GM23248 (cell line): ENCODE data around the gene RPL3. TPM values are rescaled to one million over a fixed set of nuclear protein-coding genes. Genes with fewer than 3 reads are reported as not detected.

Experiments
- DNase-seq: peaks from one replicate; pipeline ENCODE4 v3.0.0-alpha.2; 2015
- H2AFZ ChIP-seq: fragments of 200-600 bp; sonication (generic); 2 replicates; pipeline ENCODE4 v1.6.1; 2016; ENCODE audit warnings: antibody characterized with exemption
- H3F3A ChIP-seq: fragments of 200-600 bp; sonication (generic); 2 replicates; pipeline ENCODE4 v1.6.1; 2016; ENCODE audit warnings: mild to moderate bottlenecking, antibody characterized with exemption, mixed run types; ENCODE audit not compliant: insufficient read depth
- H3K27ac ChIP-seq: fragments of 200-600 bp; sonication (generic); 2 replicates; pipeline ENCODE4 v1.5.1; 2016; ENCODE audit warnings: mild to moderate bottlenecking
- H3K27me3 ChIP-seq: fragments of 200-600 bp; sonication (generic); replicated peaks from 2 replicates; pipeline ENCODE4 v1.6.1; 2016; ENCODE audit warnings: mild to moderate bottlenecking; ENCODE audit not compliant: insufficient read depth
- H3K36me3 ChIP-seq: fragments of 200-600 bp; sonication (generic); 2 replicates; pipeline ENCODE4 v1.6.1; 2016; ENCODE audit warnings: low read depth, mild to moderate bottlenecking
- H3K4me1 ChIP-seq: fragments of 200-600 bp; sonication (generic); 2 replicates; pipeline ENCODE4 v1.6.1; 2016; ENCODE audit warnings: mild to moderate bottlenecking; ENCODE audit not compliant: insufficient read depth
- H3K4me2 ChIP-seq: fragments of 200-600 bp; sonication (generic); one replicate; pipeline ENCODE4 v1.6.1; 2016; ENCODE audit warnings: mild to moderate bottlenecking; ENCODE audit not compliant: unreplicated experiment
- H3K4me3 ChIP-seq: fragments of 200-600 bp; sonication (generic); 2 replicates; pipeline ENCODE4 v1.5.1; 2016; ENCODE audit warnings: mild to moderate bottlenecking
- H3K79me2 ChIP-seq: fragments of 200-600 bp; sonication (generic); 2 replicates; pipeline ENCODE4 v1.6.1; 2016; ENCODE audit warnings: mild to moderate bottlenecking; ENCODE audit not compliant: insufficient read depth
- H3K9ac ChIP-seq: fragments of 200-600 bp; sonication (generic); 2 replicates; pipeline ENCODE4 v1.6.1; 2016; ENCODE audit warnings: mild to moderate bottlenecking
- H3K9me2 ChIP-seq: fragments of 200-600 bp; sonication (generic); 2 replicates; pipeline ENCODE4 v1.6.1; 2016; ENCODE audit warnings: mixed run types, mild to moderate bottlenecking, moderate library complexity; ENCODE audit not compliant: insufficient read depth
- H3K9me3 ChIP-seq: fragments of 200-600 bp; sonication (generic); one replicate; pipeline ENCODE4 v1.6.1; 2017; ENCODE audit warnings: low read depth
- H4K20me1 ChIP-seq: fragments of 200-600 bp; sonication (generic); 2 replicates; pipeline ENCODE4 v1.6.0; 2016; ENCODE audit not compliant: insufficient read depth
- EZH2 ChIP-seq: fragments of 200-600 bp; sonication (generic); IDR thresholded peaks from 2 replicates; pipeline ENCODE4 v1.6.1; 2018; ENCODE audit warnings: antibody characterized with exemption, mild to moderate bottlenecking; ENCODE audit not compliant: insufficient read depth, poor library complexity, severe bottlenecking
- EZH2phosphoT487 ChIP-seq: fragments of 200-600 bp; sonication (generic); IDR thresholded peaks from 2 replicates; pipeline ENCODE4 v1.6.1; 2018; ENCODE audit warnings: antibody characterized with exemption, moderate library complexity, mild to moderate bottlenecking, low read depth; ENCODE audit not compliant: insufficient read depth
- WGBS, 2 experiments: methylation state at CpG; one replicate each; pipeline ENCODE4 v1.1.6; 2015 to 2017; ENCODE audit warnings: low lambda C conversion rate in 2 of 2, low coverage in 1 of 2; ENCODE audit errors: missing lambda C conversion rate in 2 of 2; 5-methylcytosine and 5-hydroxymethylcytosine counted together
- in situ Hi-C: fragments of 300-500 bp; cut with MboI; formaldehyde crosslinking; loops from 2 replicates; pipeline ENCODE4 v1.15.0; 2020
- polyA plus RNA-seq: library from polyadenylated mRNA; unstranded; fragments of >200 nt; fragmentation: Nextera tagmentation; extraction: Ambion mirVana; gene quantifications from 2 replicates; pipeline ENCODE4 v1.2.1, GENCODE V29; 2016
- total RNA-seq: library from RNA; depleted of rRNA; stranded (reverse); fragments of >200 nt; shearing (Covaris generic); gene quantifications from 2 replicates; pipeline ENCODE4 v1.2.3, GENCODE V29; 2014

Gene RPL3
- total and polyA plus RNA-seq, 2 experiments from 2014 or later = 920 to 2,353 TPM

- Histone ChIP-seq H3K27me3 (no peaks in the 10 kb centered on the region), H3K4me2 (no peak overlapping the region), H2AFZ (no peak overlapping the region), H3K27ac (no peak overlapping the region), H3K4me1 (peaks cover 6% of the 10 kb centered on the region), H3K9ac (no peak overlapping the region), H3K9me2 (no peaks in the 10 kb centered on the region), H3F3A (no peaks in the 10 kb centered on the region), H3K79me2 (no peaks in the 10 kb centered on the region), H3K36me3 (no peaks in the 10 kb centered on the region), H3K9me3 (no peaks in the 10 kb centered on the region), H3K4me3 (no peak overlapping the region), H4K20me1 (no peaks in the 10 kb centered on the region)
- no peak for DNase-seq
- in situ Hi-C loops = no loop called here
- 91 to 100% methylated on average over 6 to 10 of the region's 10 CpGs for WGBS, 2 experiments
- no peak for TF ChIP-seq EZH2phosphoT487
- no peak for TF ChIP-seq EZH2
Measured at GRCh38 chr22:39291523-39291922, 27.9 kb downstream of the RPL3 start.

DNA sequence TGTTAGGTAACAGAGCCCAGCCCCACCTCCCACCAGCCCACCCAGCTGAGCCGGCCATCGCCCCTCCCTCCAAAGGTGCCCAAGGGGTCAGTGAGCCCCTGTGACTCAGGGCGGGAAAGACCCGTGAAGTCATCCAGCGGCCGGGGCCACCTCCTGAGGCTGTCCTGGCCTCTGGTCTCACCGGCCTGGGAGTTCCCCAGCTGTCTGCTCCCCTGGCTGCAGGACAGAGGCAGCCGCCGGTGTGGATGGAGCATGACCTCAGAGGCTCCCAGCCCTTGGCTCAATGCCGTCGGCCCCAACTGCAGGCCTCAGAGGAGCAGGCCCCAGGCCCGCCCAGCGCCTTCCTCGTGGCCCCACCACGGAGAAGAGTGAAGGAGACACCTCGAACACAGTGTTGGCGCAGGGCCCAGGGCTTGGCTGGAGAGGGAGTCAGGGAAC is 28.7 kb downstream of the RPL3 start:
- Histone ChIP-seq H4K20me1 (no peaks in the 10 kb centered on the region), H3K9ac (no peak overlapping the region)
- in situ Hi-C loops = no loop called here

GRCh38 chr22:39289975-39290720 is 29.3 kb downstream of the RPL3 start:
- 89 to 92% methylated on average over 14 to 16 of the region's 16 CpGs for WGBS, 2 experiments
- no peaks in the 10 kb centered on the region for H4K20me1 ChIP-seq
- H3K27ac ChIP-seq = no peak overlapping the region
- no peaks in the 10 kb centered on the region for H3F3A ChIP-seq
- no peaks in the 10 kb centered on the region for H3K27me3 ChIP-seq
- no peaks in the 10 kb centered on the region for H3K79me2 ChIP-seq
- no peak for DNase-seq
- TF ChIP-seq EZH2 = no peak
- no peak overlapping the region for H3K4me2 ChIP-seq
- no peaks in the 10 kb centered on the region for H3K9me3 ChIP-seq
- H3K36me3 ChIP-seq = no peaks in the 10 kb centered on the region
- H3K9me2 ChIP-seq = no peaks in the 10 kb centered on the region
- H3K9ac ChIP-seq = no peak overlapping the region
- no peak overlapping the region for H2AFZ ChIP-seq
- no peak overlapping the region for H3K4me3 ChIP-seq
- peaks cover 6% of the 10 kb centered on the region for H3K4me1 ChIP-seq
- in situ Hi-C loops = no loop called here

More for the DNA sequence above, 28.7 kb downstream of the RPL3 start:
- Histone ChIP-seq H3K4me2 (no peak overlapping the region), H3F3A (no peaks in the 10 kb centered on the region), H3K9me2 (no peaks in the 10 kb centered on the region), H2AFZ (no peak overlapping the region), H3K4me1 (peaks cover 6% of the 10 kb centered on the region), H3K27me3 (no peaks in the 10 kb centered on the region), H3K36me3 (no peaks in the 10 kb centered on the region), H3K79me2 (no peaks in the 10 kb centered on the region), H3K9me3 (no peaks in the 10 kb centered on the region), H3K27ac (no peak overlapping the region), H3K4me3 (no peak overlapping the region)
- WGBS, 2 experiments = 68 to 71% methylated on average over 15 to 16 of the region's 17 CpGs
- peak; percentile 20 for DNase-seq
- TF ChIP-seq EZH2phosphoT487 (no peak), EZH2 (no peak)

GRCh38 chr22:39289533-39289932 is 29.9 kb downstream of the RPL3 start:
- TF ChIP-seq EZH2phosphoT487 (no peak), EZH2 (no peak)
- Histone ChIP-seq H3K4me3 (no peak overlapping the region), H3K27me3 (no peaks in the 10 kb centered on the region), H3K79me2 (no peaks in the 10 kb centered on the region), H3K9me3 (no peaks in the 10 kb centered on the region), H3K9me2 (no peaks in the 10 kb centered on the region), H3K27ac (no peak overlapping the region), H4K20me1 (no peaks in the 10 kb centered on the region), H3K4me2 (no peak overlapping the region), H3K4me1 (peaks cover 6% of the 10 kb centered on the region), H3K36me3 (no peaks in the 10 kb centered on the region), H3F3A (no peaks in the 10 kb centered on the region), H3K9ac (no peak overlapping the region), H2AFZ (no peak overlapping the region)
- WGBS, 2 experiments = 72 to 78% methylated on average over 14 of the region's 14 CpGs
- in situ Hi-C loops = no loop called here
- DNase-seq = no peak
